ENCODE measurements around the gene FAM25G.
"Not testable (repeated sequence)": the region's sequence is repeated elsewhere in the genome, so short reads cannot be mapped to it uniquely, and the experiment has no call there.

FAM25G gene

GRCh38 chr10:47491600-47491999, at the start of gene FAM25G:
FAM25G (minus strand) TSS chr10:47491700; CDS start chr10:47491674, 26 bp downstream.
- DNase-seq (ENCODE audit: low read depth); H3K4me3 ChIP-seq (ENCODE audit: low read depth, low read length): not testable (repeated sequence)

- H3K4me3 ChIP-seq (ENCODE audit: low read depth, low read length); DNase-seq (ENCODE audit: low read depth): not testable (repeated sequence)
Observed at GRCh38 chr10:47536430-47536829, 44.9 kb upstream of the FAM25G start.

GRCh38 chr10:47523475-47523874, 32.0 kb upstream of the FAM25G start, which contains the start of gene AGAP9:
AGAP9 (minus strand) TSS chr10:47523638; CDS start chr10:47523526, 112 bp downstream.
- H3K4me3 ChIP-seq (ENCODE audit: low read depth, low read length); DNase-seq (ENCODE audit: low read depth): not testable (repeated sequence)

GRCh38 chr10:47502313-47502712, 10.8 kb upstream of the FAM25G start:
- not testable (repeated sequence) for DNase-seq (ENCODE audit: low read depth); H3K4me3 ChIP-seq (ENCODE audit: low read depth, low read length)

GRCh38 chr10:47494226-47494625, 2.7 kb upstream of the FAM25G start:
- not testable (repeated sequence) for H3K4me3 ChIP-seq (ENCODE audit: low read depth, low read length); DNase-seq (ENCODE audit: low read depth)

GRCh38 chr10:47489630-47490029, 1.9 kb downstream of the FAM25G start:
- DNase-seq (ENCODE audit: low read depth); H3K4me3 ChIP-seq (ENCODE audit: low read depth, low read length): not testable (repeated sequence)

GRCh38 chr10:47485943-47486342, 5.6 kb downstream of the FAM25G start:
- DNase-seq (ENCODE audit: low read depth); H3K4me3 ChIP-seq (ENCODE audit: low read depth, low read length): not testable (repeated sequence)

GRCh38 chr10:47484786-47485185, 6.7 kb downstream of the FAM25G start:
- not testable (repeated sequence) for DNase-seq (ENCODE audit: low read depth); H3K4me3 ChIP-seq (ENCODE audit: low read depth, low read length)

GRCh38 chr10:47483923-47484322, 7.6 kb downstream of the FAM25G start, which contains the start of gene ANXA8:
ANXA8 (minus strand) TSS chr10:47484115; CDS start chr10:47483933, 182 bp downstream.
- not testable (repeated sequence) for DNase-seq (ENCODE audit: low read depth); H3K4me3 ChIP-seq (ENCODE audit: low read depth, low read length)

- not testable (repeated sequence) for H3K4me3 ChIP-seq (ENCODE audit: low read depth, low read length)
Observed at GRCh38 chr10:47482367-47482766, 9.1 kb downstream of the FAM25G start.

GRCh38 chr10:47481768-47482181, 9.7 kb downstream of the FAM25G start:
- not testable (repeated sequence) for DNase-seq (ENCODE audit: low read depth); H3K4me3 ChIP-seq (ENCODE audit: low read depth, low read length)

More at GRCh38 chr10:47482367-47482766, 9.1 kb downstream of the FAM25G start:
- not testable (repeated sequence) for DNase-seq (ENCODE audit: low read depth)

GRCh38 chr10:47481182-47481766, 10.2 kb downstream of the FAM25G start:
- DNase-seq (ENCODE audit: low read depth); H3K4me3 ChIP-seq (ENCODE audit: low read depth, low read length): not testable (repeated sequence)

GRCh38 chr10:47480133-47480532, 11.4 kb downstream of the FAM25G start:
- not testable (repeated sequence) for H3K4me3 ChIP-seq (ENCODE audit: low read depth, low read length); DNase-seq (ENCODE audit: low read depth)

- not testable (repeated sequence) for DNase-seq (ENCODE audit: low read depth)
Observed at GRCh38 chr10:47478114-47478513, 13.4 kb downstream of the FAM25G start.

GRCh38 chr10:47477078-47477477, 14.4 kb downstream of the FAM25G start:
- not testable (repeated sequence) for DNase-seq (ENCODE audit: low read depth); H3K4me3 ChIP-seq (ENCODE audit: low read depth, low read length)

More at GRCh38 chr10:47478114-47478513, 13.4 kb downstream of the FAM25G start:
- H3K4me3 ChIP-seq (ENCODE audit: low read depth, low read length), result not testable (repeated sequence)

- DNase-seq (ENCODE audit: low read depth); H3K4me3 ChIP-seq (ENCODE audit: low read depth, low read length): not testable (repeated sequence)
Observed at GRCh38 chr10:47475101-47475500, 16.4 kb downstream of the FAM25G start.

GRCh38 chr10:47473516-47473915, 18.0 kb downstream of the FAM25G start:
- not testable (repeated sequence) for H3K4me3 ChIP-seq (ENCODE audit: low read depth, low read length); DNase-seq (ENCODE audit: low read depth)

GRCh38 chr10:47472647-47473046, 18.9 kb downstream of the FAM25G start:
- not testable (repeated sequence) for H3K4me3 ChIP-seq (ENCODE audit: low read depth, low read length); DNase-seq (ENCODE audit: low read depth)

GRCh38 chr10:47472072-47472471, 19.4 kb downstream of the FAM25G start:
- H3K4me3 ChIP-seq (ENCODE audit: low read depth, low read length); DNase-seq (ENCODE audit: low read depth): not testable (repeated sequence)

GRCh38 chr10:47468731-47469528, 22.6 kb downstream of the FAM25G start:
- not testable (repeated sequence) for H3K4me3 ChIP-seq (ENCODE audit: low read depth, low read length); DNase-seq (ENCODE audit: low read depth)

All from GM12865 (cell line).